ENCODE results near the gene KCNIP4.

The KCNIP4 gene

GRCh38 chr4:21569638-21570037 lies 378.9 kb downstream of the KCNIP4 start:
- TF ChIP-seq CTCF (IDR thresholded peaks at IDR 0.05; ENCODE audit: borderline replicate concordance, control extremely low read depth, extremely low read depth, insufficient read depth, missing control alignments): no peak
- no peak for DNase-seq (ENCODE audit: low spot score)
- in situ Hi-C loops (cut with MboI; ENCODE audit: low sequenced_read_pairs, unreplicated experiment): no loop called here

- no peak for TF ChIP-seq CTCF (IDR thresholded peaks at IDR 0.05; ENCODE audit: borderline replicate concordance, control extremely low read depth, extremely low read depth, insufficient read depth, missing control alignments)
- in situ Hi-C loops (cut with MboI; ENCODE audit: low sequenced_read_pairs, unreplicated experiment): no loop called here
- no peak for DNase-seq (ENCODE audit: low spot score)
Observed at GRCh38 chr4:21555083-21555482, 393.5 kb downstream of the KCNIP4 start.

- no peak for TF ChIP-seq CTCF (IDR thresholded peaks at IDR 0.05; ENCODE audit: borderline replicate concordance, control extremely low read depth, extremely low read depth, insufficient read depth, missing control alignments)
- in situ Hi-C loops (cut with MboI; ENCODE audit: low sequenced_read_pairs, unreplicated experiment): no loop called here
- no peak for DNase-seq (ENCODE audit: low spot score)
Observed at GRCh38 chr4:21554500-21554899, 394.1 kb downstream of the KCNIP4 start.

- DNase-seq (ENCODE audit: low spot score): no peak
- no peak for TF ChIP-seq CTCF (IDR thresholded peaks at IDR 0.05; ENCODE audit: borderline replicate concordance, control extremely low read depth, extremely low read depth, insufficient read depth, missing control alignments)
- in situ Hi-C loops (cut with MboI; ENCODE audit: low sequenced_read_pairs, unreplicated experiment): no loop called here
Observed at GRCh38 chr4:21554066-21554465, 394.5 kb downstream of the KCNIP4 start.

- in situ Hi-C loops (cut with MboI; ENCODE audit: low sequenced_read_pairs, unreplicated experiment): no loop called here
- DNase-seq (ENCODE audit: low spot score): no peak
- no peak for TF ChIP-seq CTCF (IDR thresholded peaks at IDR 0.05; ENCODE audit: borderline replicate concordance, control extremely low read depth, extremely low read depth, insufficient read depth, missing control alignments)
Observed at GRCh38 chr4:21552455-21552854, 396.1 kb downstream of the KCNIP4 start.

- DNase-seq (ENCODE audit: low spot score): no peak
- in situ Hi-C loops (cut with MboI; ENCODE audit: low sequenced_read_pairs, unreplicated experiment): no loop called here
- no peak for TF ChIP-seq CTCF (IDR thresholded peaks at IDR 0.05; ENCODE audit: borderline replicate concordance, control extremely low read depth, extremely low read depth, insufficient read depth, missing control alignments)
Observed at GRCh38 chr4:21544955-21545354, 403.6 kb downstream of the KCNIP4 start.

- in situ Hi-C loops (cut with MboI; ENCODE audit: low sequenced_read_pairs, unreplicated experiment): no loop called here
- no peak for TF ChIP-seq CTCF (IDR thresholded peaks at IDR 0.05; ENCODE audit: borderline replicate concordance, control extremely low read depth, extremely low read depth, insufficient read depth, missing control alignments)
- no peak for DNase-seq (ENCODE audit: low spot score)
Observed at GRCh38 chr4:21544415-21544814, 404.2 kb downstream of the KCNIP4 start.
